Erythroblast (primary cell): ENCODE data around the gene RNPEPL1.

Experiments used
- GATA1 ChIP-seq: IDR thresholded peaks from 2 replicates; pipeline ENCODE4 v1.6.1; 2011; ENCODE audit warnings: low read depth, mild to moderate bottlenecking, control low read depth, low read length, moderate library complexity
- POLR2A ChIP-seq: IDR thresholded peaks from 2 replicates; pipeline ENCODE4 v1.6.1; 2011; ENCODE audit warnings: mild to moderate bottlenecking, low read length

GRCh38 chr2:240588669-240589068 lies 20.4 kb downstream of the RNPEPL1 start:
- no peak for TF ChIP-seq POLR2A
- TF ChIP-seq GATA1, result no peak
